ENCODE measurements around the gene EPG5.

Gene EPG5

DNA sequence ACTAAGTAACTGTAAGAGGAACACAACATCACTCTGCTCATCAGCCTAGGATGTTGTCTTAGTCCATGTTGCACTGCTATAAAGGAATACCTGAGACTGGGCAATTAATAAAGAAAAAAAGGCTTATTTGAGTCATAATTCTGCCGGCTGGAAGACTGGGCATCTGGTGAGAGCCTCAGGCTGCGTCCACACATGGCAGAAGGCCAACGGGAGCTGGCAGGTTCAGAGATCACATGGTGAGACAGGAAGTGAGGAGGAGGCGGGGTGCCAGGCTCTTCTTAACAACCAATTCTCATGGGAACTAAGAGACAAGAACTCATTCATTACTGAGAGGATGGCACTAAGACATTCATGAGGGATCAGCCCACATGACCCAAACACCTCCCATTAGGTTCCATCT lies 46.8 kb downstream of the EPG5 start:
- H2AFZ ChIP-seq (ENCODE audit: low read length): no peak overlapping the region
- no peak overlapping the region for H3K4me3 ChIP-seq (ENCODE audit: low read length in 2 of 2)
- no peak overlapping the region for H2BK12ac ChIP-seq (ENCODE audit: low read length)
- no peak overlapping the region for H4K91ac ChIP-seq (ENCODE audit: low read depth, low read length, poor library complexity)
- H2AK5ac ChIP-seq (ENCODE audit: low read depth, low read length): no peak overlapping the region
- no peak overlapping the region for H2BK5ac ChIP-seq (ENCODE audit: low read length)
- H3K18ac ChIP-seq (ENCODE audit: low read length): no peak overlapping the region
- no peak overlapping the region for H4K8ac ChIP-seq (ENCODE audit: low read depth, low read length)
- no peak overlapping the region for H2BK15ac ChIP-seq (ENCODE audit: low read length)
- H2BK120ac ChIP-seq (ENCODE audit: low read depth, low read length): no peak overlapping the region
- no peak overlapping the region for H3K14ac ChIP-seq (ENCODE audit: low read length)
- H3K4ac ChIP-seq (ENCODE audit: low read length): no peak overlapping the region
- H3K9ac ChIP-seq (ENCODE audit: low read depth, low read length, poor library complexity): no peak overlapping the region
- no peaks in the 10 kb centered on the region for H3K9me3 ChIP-seq (replicated peaks in 1 of 2; ENCODE audit: control insufficient read depth in 2 of 2, insufficient read depth in 1 of 2, low read depth in 1 of 2, low read length in 2 of 2)
- peaks cover 4 to 91% of the 10 kb centered on the region in 2 donors for H3K36me3 ChIP-seq (replicated peaks in 1 of 2; ENCODE audit: control insufficient read depth in 2 of 2, insufficient read depth in 2 of 2, low read length in 2 of 2)
- no peak overlapping the region for H3K23ac ChIP-seq (ENCODE audit: low read depth, low read length, poor library complexity)
- DNase-seq (ENCODE audit: low spot score): no peak
- H3K27ac ChIP-seq (replicated peaks; ENCODE audit: low read length): no peak overlapping the region
- H3K27me3 ChIP-seq (ENCODE audit: control insufficient read depth in 3 of 3, insufficient read depth in 3 of 3, low read depth in 1 of 3, low read length in 3 of 3): no peaks in the 10 kb centered on the region
- H3K4me1 ChIP-seq (ENCODE audit: control insufficient read depth in 2 of 2, insufficient read depth in 1 of 2, low read depth in 1 of 2, low read length in 2 of 2): no peaks in the 10 kb centered on the region
- H3K4me2 ChIP-seq (ENCODE audit: insufficient read depth, low read length, poor library complexity, severe bottlenecking): no peak overlapping the region
- no peaks in the 10 kb centered on the region for H3K79me1 ChIP-seq (ENCODE audit: low read depth, low read length)
- WGBS, 2 donors (ENCODE audit: extremely low coverage in 2 of 2, insufficient read length in 2 of 2, insufficient replicate concordance in 1 of 2): no CpG with 5 or more reads among the region's 4 CpGs

DNA sequence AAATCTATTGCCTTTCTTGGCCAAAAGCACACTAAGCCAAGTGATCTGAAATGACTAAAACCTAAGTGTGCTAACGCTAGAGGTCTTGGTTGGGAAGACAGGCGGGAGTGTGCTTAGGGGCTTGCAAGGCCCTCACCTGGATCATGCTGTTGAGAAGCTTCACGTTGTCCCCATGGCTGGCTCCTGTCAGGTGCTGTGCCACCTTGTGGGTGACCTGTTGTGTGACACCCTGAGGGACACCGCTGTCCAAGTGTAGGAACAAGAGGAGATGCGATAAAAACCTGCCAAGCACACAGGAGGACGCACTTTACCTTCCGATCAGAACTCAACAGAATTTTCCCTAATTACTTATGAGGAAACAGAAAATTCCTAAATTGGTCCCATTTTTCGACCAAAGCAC lies 50.8 kb downstream of the EPG5 start:
- H2AFZ ChIP-seq (ENCODE audit: low read length): no peak overlapping the region
- no peak for DNase-seq (ENCODE audit: low spot score)
- WGBS, 2 donors (ENCODE audit: extremely low coverage in 2 of 2, insufficient read length in 2 of 2, insufficient replicate concordance in 1 of 2): no CpG with 5 or more reads among the region's 8 CpGs

DNA sequence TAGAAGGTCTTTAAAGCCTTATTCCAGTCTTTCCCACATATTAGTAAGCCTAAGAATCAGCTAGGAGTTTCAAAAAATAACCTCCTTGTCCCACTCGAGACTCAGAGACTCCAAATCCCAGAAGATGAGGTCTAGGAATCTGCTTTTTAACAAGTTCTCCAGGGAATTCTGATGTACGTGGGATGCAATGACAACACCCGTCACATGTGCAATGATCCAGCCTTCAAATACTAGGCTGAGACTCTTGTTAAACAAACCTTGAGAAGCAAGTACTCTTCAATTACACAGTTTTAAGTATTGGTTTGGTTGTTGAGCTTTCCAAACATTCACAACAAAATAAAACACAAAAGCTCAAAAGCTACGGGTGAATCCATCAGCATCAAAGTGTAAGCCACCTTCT lies 53.9 kb downstream of the EPG5 start:
- no peak overlapping the region for H3K4ac ChIP-seq (ENCODE audit: low read length)
- H4K91ac ChIP-seq (ENCODE audit: low read depth, low read length, poor library complexity): no peak overlapping the region
- H3K79me1 ChIP-seq (ENCODE audit: low read depth, low read length): no peaks in the 10 kb centered on the region
- H3K27ac ChIP-seq (replicated peaks; ENCODE audit: low read length): no peak overlapping the region
- no peak overlapping the region for H4K8ac ChIP-seq (ENCODE audit: low read depth, low read length)
- no peak overlapping the region for H2BK15ac ChIP-seq (ENCODE audit: low read length)
- no peaks in the 10 kb centered on the region for H3K4me1 ChIP-seq (ENCODE audit: control insufficient read depth in 2 of 2, insufficient read depth in 1 of 2, low read depth in 1 of 2, low read length in 2 of 2)
- H3K9ac ChIP-seq (ENCODE audit: low read depth, low read length, poor library complexity): no peak overlapping the region
- H3K27me3 ChIP-seq (ENCODE audit: control insufficient read depth in 3 of 3, insufficient read depth in 3 of 3, low read depth in 1 of 3, low read length in 3 of 3): no peaks in the 10 kb centered on the region
- no peak overlapping the region for H2AK5ac ChIP-seq (ENCODE audit: low read depth, low read length)
- H3K4me3 ChIP-seq (ENCODE audit: low read length in 2 of 2): no peak overlapping the region
- no peaks in the 10 kb centered on the region for H3K9me3 ChIP-seq (replicated peaks in 1 of 2; ENCODE audit: control insufficient read depth in 2 of 2, insufficient read depth in 1 of 2, low read depth in 1 of 2, low read length in 2 of 2)
- no peak overlapping the region for H2BK120ac ChIP-seq (ENCODE audit: low read depth, low read length)
- H3K14ac ChIP-seq (ENCODE audit: low read length): no peak overlapping the region
- H2BK5ac ChIP-seq (ENCODE audit: low read length): no peak overlapping the region
- H3K23ac ChIP-seq (ENCODE audit: low read depth, low read length, poor library complexity): no peak overlapping the region
- H2AFZ ChIP-seq (ENCODE audit: low read length): no peak overlapping the region
- DNase-seq (ENCODE audit: low spot score): no peak
- WGBS, 2 donors (ENCODE audit: extremely low coverage in 2 of 2, insufficient read length in 2 of 2, insufficient replicate concordance in 1 of 2): no CpG with 5 or more reads among the region's 4 CpGs
- no peak overlapping the region for H3K18ac ChIP-seq (ENCODE audit: low read length)
- H3K4me2 ChIP-seq (ENCODE audit: insufficient read depth, low read length, poor library complexity, severe bottlenecking): no peak overlapping the region
- H3K36me3 ChIP-seq (replicated peaks in 1 of 2; ENCODE audit: control insufficient read depth in 2 of 2, insufficient read depth in 2 of 2, low read length in 2 of 2): peaks cover 25 to 82% of the 10 kb centered on the region in 2 donors
- H2BK12ac ChIP-seq (ENCODE audit: low read length): no peak overlapping the region

More for the DNA sequence above, 50.8 kb downstream of the EPG5 start:
- H2BK12ac ChIP-seq (ENCODE audit: low read length): no peak overlapping the region
- no peak overlapping the region for H3K23ac ChIP-seq (ENCODE audit: low read depth, low read length, poor library complexity)
- no peak overlapping the region for H4K8ac ChIP-seq (ENCODE audit: low read depth, low read length)
- H3K4me3 ChIP-seq (ENCODE audit: low read length in 2 of 2): no peak overlapping the region
- no peak overlapping the region for H2AK5ac ChIP-seq (ENCODE audit: low read depth, low read length)
- H3K27me3 ChIP-seq (ENCODE audit: control insufficient read depth in 3 of 3, insufficient read depth in 3 of 3, low read depth in 1 of 3, low read length in 3 of 3): no peaks in the 10 kb centered on the region
- H2BK5ac ChIP-seq (ENCODE audit: low read length): no peak overlapping the region
- H3K4me1 ChIP-seq (ENCODE audit: control insufficient read depth in 2 of 2, insufficient read depth in 1 of 2, low read depth in 1 of 2, low read length in 2 of 2): no peaks in the 10 kb centered on the region
- no peak overlapping the region for H3K18ac ChIP-seq (ENCODE audit: low read length)
- no peak overlapping the region for H3K9ac ChIP-seq (ENCODE audit: low read depth, low read length, poor library complexity)
- H3K4ac ChIP-seq (ENCODE audit: low read length): no peak overlapping the region
- H3K27ac ChIP-seq (replicated peaks; ENCODE audit: low read length): no peak overlapping the region
- H3K79me1 ChIP-seq (ENCODE audit: low read depth, low read length): no peaks in the 10 kb centered on the region
- H3K14ac ChIP-seq (ENCODE audit: low read length): no peak overlapping the region
- no peak overlapping the region for H3K4me2 ChIP-seq (ENCODE audit: insufficient read depth, low read length, poor library complexity, severe bottlenecking)
- no peak overlapping the region for H4K91ac ChIP-seq (ENCODE audit: low read depth, low read length, poor library complexity)
- peaks cover 22 to 84% of the 10 kb centered on the region in 2 donors for H3K36me3 ChIP-seq (replicated peaks in 1 of 2; ENCODE audit: control insufficient read depth in 2 of 2, insufficient read depth in 2 of 2, low read length in 2 of 2)
- H3K9me3 ChIP-seq (replicated peaks in 1 of 2; ENCODE audit: control insufficient read depth in 2 of 2, insufficient read depth in 1 of 2, low read depth in 1 of 2, low read length in 2 of 2): no peaks in the 10 kb centered on the region
- no peak overlapping the region for H2BK15ac ChIP-seq (ENCODE audit: low read length)
- H2BK120ac ChIP-seq (ENCODE audit: low read depth, low read length): no peak overlapping the region

DNA sequence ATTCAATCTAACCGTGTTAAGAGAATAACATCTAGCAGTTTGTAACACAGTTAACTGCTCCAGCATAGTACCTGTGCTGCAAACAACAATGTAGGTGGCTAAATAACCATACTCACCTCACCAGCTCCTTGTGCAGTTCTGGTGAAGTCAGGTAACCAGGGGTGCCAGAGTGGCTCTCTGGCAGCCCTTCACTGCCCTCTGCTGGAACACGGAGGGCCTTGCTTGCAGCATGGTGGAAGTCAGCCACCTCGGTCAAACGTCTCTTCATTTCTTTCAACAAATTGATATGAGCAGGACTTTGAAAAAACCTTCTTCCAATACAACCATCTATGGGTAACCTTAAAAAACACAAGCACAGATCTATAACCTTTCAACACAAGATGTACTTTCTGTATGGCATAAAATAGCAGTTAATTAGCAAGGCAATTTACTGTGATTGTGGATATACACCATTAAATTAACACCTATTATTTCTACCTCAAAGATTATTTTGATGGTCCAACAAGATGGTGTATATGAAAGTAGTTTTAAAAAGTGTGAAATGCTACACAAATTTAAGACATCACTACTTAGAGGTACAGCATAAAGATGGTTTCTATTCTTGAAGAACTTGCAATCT lies 56.6 kb downstream of the EPG5 start:
- no peak overlapping the region for H2BK15ac ChIP-seq (ENCODE audit: low read length)
- H2BK5ac ChIP-seq (ENCODE audit: low read length): no peak overlapping the region
- H3K4me3 ChIP-seq (ENCODE audit: low read length in 2 of 2): no peak overlapping the region
- H3K18ac ChIP-seq (ENCODE audit: low read length): no peak overlapping the region
- no peak overlapping the region for H3K23ac ChIP-seq (ENCODE audit: low read depth, low read length, poor library complexity)
- H2AFZ ChIP-seq (ENCODE audit: low read length): no peak overlapping the region
- no peak overlapping the region for H2BK12ac ChIP-seq (ENCODE audit: low read length)
- H3K4me1 ChIP-seq (ENCODE audit: control insufficient read depth in 2 of 2, insufficient read depth in 1 of 2, low read depth in 1 of 2, low read length in 2 of 2): no peaks in the 10 kb centered on the region
- no peaks in the 10 kb centered on the region for H3K27me3 ChIP-seq (ENCODE audit: control insufficient read depth in 3 of 3, insufficient read depth in 3 of 3, low read depth in 1 of 3, low read length in 3 of 3)
- no peak overlapping the region for H4K91ac ChIP-seq (ENCODE audit: low read depth, low read length, poor library complexity)
- H3K79me1 ChIP-seq (ENCODE audit: low read depth, low read length): no peaks in the 10 kb centered on the region
- H3K4ac ChIP-seq (ENCODE audit: low read length): no peak overlapping the region
- no peak overlapping the region for H3K14ac ChIP-seq (ENCODE audit: low read length)
- H3K36me3 ChIP-seq (replicated peaks in 1 of 2; ENCODE audit: control insufficient read depth in 2 of 2, insufficient read depth in 2 of 2, low read length in 2 of 2): peaks cover 20 to 79% of the 10 kb centered on the region in 2 donors
- H3K9ac ChIP-seq (ENCODE audit: low read depth, low read length, poor library complexity): no peak overlapping the region
- no CpG with 5 or more reads among the region's 4 CpGs for WGBS, 2 donors (ENCODE audit: extremely low coverage in 2 of 2, insufficient read length in 2 of 2, insufficient replicate concordance in 1 of 2)
- DNase-seq (ENCODE audit: low spot score): peak; percentile 15
- H2BK120ac ChIP-seq (ENCODE audit: low read depth, low read length): no peak overlapping the region
- H2AK5ac ChIP-seq (ENCODE audit: low read depth, low read length): no peak overlapping the region
- no peak overlapping the region for H3K4me2 ChIP-seq (ENCODE audit: insufficient read depth, low read length, poor library complexity, severe bottlenecking)
- no peak overlapping the region for H4K8ac ChIP-seq (ENCODE audit: low read depth, low read length)
- no peaks in the 10 kb centered on the region for H3K9me3 ChIP-seq (replicated peaks in 1 of 2; ENCODE audit: control insufficient read depth in 2 of 2, insufficient read depth in 1 of 2, low read depth in 1 of 2, low read length in 2 of 2)
- H3K27ac ChIP-seq (replicated peaks; ENCODE audit: low read length): no peak overlapping the region
